GM10248 (cell line): ENCODE data around the gene TMEM217.
"Not testable (repeated sequence)": the region's sequence is repeated elsewhere in the genome, so short reads cannot be mapped to it uniquely, and the experiment has no call there.

Experiments used
- CTCF ChIA-PET: fragments of 300-600 bp; sonication (Branson Sonifier 250); formaldehyde crosslinking; extraction: SDS; loops from one replicate; lab custom pipeline; 2021; ENCODE audit warnings: antibody characterized with exemption; lab: Yijun Ruan, JAX
- POLR2A ChIA-PET: fragments of 350-650 bp; sonication (Branson Sonifier 250); formaldehyde crosslinking; extraction: SDS; loops from one replicate; lab custom pipeline; 2020; ENCODE audit warnings: antibody characterized with exemption; lab: Yijun Ruan, JAX
- DNase-seq: peaks from one replicate; pipeline ENCODE4 v3.0.0; 2012; ENCODE audit errors: extremely low spot score
- CTCF ChIP-seq: IDR thresholded peaks from 2 replicates; pipeline ENCODE4 v1.5.1; 2012; ENCODE audit warnings: mild to moderate bottlenecking, low read depth; ENCODE audit errors: extremely low read depth, missing control alignments, control extremely low read depth

Gene TMEM217

GRCh38 chr6:37201726-37202125, 56.2 kb downstream of the TMEM217 start:
- CTCF ChIA-PET, result interaction anchor here (1.7 to 25.6 kb wide), 5 partner anchors 8 to 436 kb away, joined by 5 to 774 read pairs (median 15); no protein-coding TSS in a partner anchor
- TF ChIP-seq CTCF, result no peak
- POLR2A ChIA-PET, result no interaction called here
- no peak for DNase-seq

GRCh38 chr6:37200085-37200484, 57.9 kb downstream of the TMEM217 start:
- TF ChIP-seq CTCF, result no peak
- CTCF ChIA-PET, result interaction anchor here (1.0 to 25.6 kb wide), 8 partner anchors 10 to 435 kb away, joined by 3 to 774 read pairs (median 6); no protein-coding TSS in a partner anchor
- POLR2A ChIA-PET, result no interaction called here
- DNase-seq, result no peak

- POLR2A ChIA-PET, DNase-seq: not testable (repeated sequence)
- CTCF ChIA-PET, result interaction anchor here (4.3 to 25.6 kb wide), 3 partner anchors 14 to 170 kb away, joined by 17 to 774 read pairs (median 49); no protein-coding TSS in a partner anchor
Observed at GRCh38 chr6:37196451-37196850, 61.5 kb downstream of the TMEM217 start.

GRCh38 chr6:37194886-37195285, 63.1 kb downstream of the TMEM217 start:
- ChIA-PET CTCF (interaction anchor here (0.7 to 25.6 kb wide), 8 partner anchors 14 to 436 kb away, joined by 3 to 774 read pairs (median 6); no protein-coding TSS in a partner anchor), POLR2A (interaction anchor here (0.6 kb wide), 1 partner anchor 111 kb away, joined by 6 read pairs; no protein-coding TSS in a partner anchor)

GRCh38 chr6:37192666-37193065, 65.3 kb downstream of the TMEM217 start:
- CTCF ChIA-PET, result interaction anchor here (1.5 to 25.6 kb wide), 4 partner anchors 11 to 167 kb away, joined by 4 to 774 read pairs (median 21); no protein-coding TSS in a partner anchor
- DNase-seq, result no peak
- POLR2A ChIA-PET, result no interaction called here
- TF ChIP-seq CTCF, result no peak

More at GRCh38 chr6:37194886-37195285, 63.1 kb downstream of the TMEM217 start:
- not testable (repeated sequence) for DNase-seq

GRCh38 chr6:37190159-37190535, 67.8 kb downstream of the TMEM217 start:
- CTCF ChIA-PET, result interaction anchor here (0.9 to 5.3 kb wide), 8 partner anchors 11 to 172 kb away, joined by 3 to 38 read pairs (median 8); no protein-coding TSS in a partner anchor
- POLR2A ChIA-PET, result no interaction called here
- no peak for DNase-seq
- no peak for TF ChIP-seq CTCF

GRCh38 chr6:37188962-37189510, 68.9 kb downstream of the TMEM217 start:
- TF ChIP-seq CTCF, result no peak
- CTCF ChIA-PET, result interaction anchor here (0.9 to 5.3 kb wide), 8 partner anchors 11 to 171 kb away, joined by 3 to 38 read pairs (median 8); no protein-coding TSS in a partner anchor
- POLR2A ChIA-PET, result no interaction called here
- DNase-seq, result no peak
